ENCODE data around the gene EGFL7.

DNA sequence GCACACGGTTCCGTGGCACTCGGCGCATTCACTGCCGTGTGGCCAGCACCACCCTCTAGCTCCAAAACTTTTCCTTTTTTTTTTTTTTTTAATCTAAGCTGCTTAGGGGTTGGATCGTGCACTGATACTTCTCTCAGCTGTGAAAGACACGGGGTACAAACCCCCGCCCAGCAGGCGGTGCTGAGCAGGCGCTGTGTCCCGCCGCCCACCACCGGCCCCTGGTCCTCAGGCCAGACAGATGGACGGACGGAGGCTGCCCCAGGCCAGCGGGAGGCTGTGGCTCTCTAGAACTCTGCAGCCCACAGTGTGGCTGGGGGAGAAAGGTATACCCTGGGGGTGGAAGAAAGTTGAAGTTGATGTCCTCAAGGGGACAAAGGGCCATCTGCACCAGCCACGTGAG lies 18.3 kb downstream of the EGFL7 start:
- TF ChIP-seq, protein P1, sequence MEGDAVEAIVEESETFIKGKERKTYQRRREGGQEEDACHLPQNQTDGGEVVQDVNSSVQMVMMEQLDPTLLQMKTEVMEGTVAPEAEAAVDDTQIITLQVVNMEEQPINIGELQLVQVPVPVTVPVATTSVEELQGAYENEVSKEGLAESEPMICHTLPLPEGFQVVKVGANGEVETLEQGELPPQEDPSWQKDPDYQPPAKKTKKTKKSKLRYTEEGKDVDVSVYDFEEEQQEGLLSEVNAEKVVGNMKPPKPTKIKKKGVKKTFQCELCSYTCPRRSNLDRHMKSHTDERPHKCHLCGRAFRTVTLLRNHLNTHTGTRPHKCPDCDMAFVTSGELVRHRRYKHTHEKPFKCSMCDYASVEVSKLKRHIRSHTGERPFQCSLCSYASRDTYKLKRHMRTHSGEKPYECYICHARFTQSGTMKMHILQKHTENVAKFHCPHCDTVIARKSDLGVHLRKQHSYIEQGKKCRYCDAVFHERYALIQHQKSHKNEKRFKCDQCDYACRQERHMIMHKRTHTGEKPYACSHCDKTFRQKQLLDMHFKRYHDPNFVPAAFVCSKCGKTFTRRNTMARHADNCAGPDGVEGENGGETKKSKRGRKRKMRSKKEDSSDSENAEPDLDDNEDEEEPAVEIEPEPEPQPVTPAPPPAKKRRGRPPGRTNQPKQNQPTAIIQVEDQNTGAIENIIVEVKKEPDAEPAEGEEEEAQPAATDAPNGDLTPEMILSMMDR (conservative IDR thresholded peaks at IDR 0.05 in 1 of 2, IDR thresholded peaks at IDR 0.05 in 1 of 2; ENCODE audit: extremely low read depth in 1 of 2, insufficient read depth in 1 of 2, low read depth in 1 of 2, low read length in 2 of 2), result no peak
- TF ChIP-seq EZH2 (IDR thresholded peaks at IDR 0.05; ENCODE audit: borderline replicate concordance, low read length), result no peak
